HG02884 (cell line): ENCODE data around the gene NUP210L.
"Not testable (repeated sequence)": the region's sequence is repeated elsewhere in the genome, so short reads cannot be mapped to it uniquely, and the experiment has no call there.

Experiments
- ATAC-seq: cut with Tn5 transposase; IDR thresholded peaks from one replicate; pipeline ENCODE4 v1.9.1; 2021; ENCODE audit warnings: mild to moderate bottlenecking, moderate library complexity; ENCODE audit not compliant: unreplicated experiment

The NUP210L gene

GRCh38 chr1:154100141-154100540 is 54.7 kb downstream of the NUP210L start:
- ATAC-seq, result not testable (repeated sequence)

DNA sequence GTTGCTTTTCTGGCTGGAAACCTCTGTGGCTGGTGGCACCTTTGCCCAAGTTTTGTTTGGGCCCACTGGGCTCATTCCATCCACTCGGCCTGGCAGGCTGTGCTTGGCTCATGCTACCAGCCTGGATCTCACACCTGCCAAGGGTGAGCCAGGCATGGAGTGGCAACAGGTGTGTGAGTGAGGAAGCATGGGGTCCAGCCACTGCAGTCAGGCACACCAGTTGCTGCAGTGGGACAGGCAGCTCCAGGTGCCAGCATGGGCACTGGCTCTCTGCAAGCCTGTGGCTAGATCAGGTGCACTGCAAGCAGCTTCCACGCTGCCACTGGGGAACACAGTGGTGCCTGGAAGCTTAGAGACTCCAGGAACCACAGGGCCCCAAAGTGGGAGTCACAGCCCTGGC is 57.0 kb downstream of the NUP210L start:
- ATAC-seq, result no peak

- ATAC-seq, result no peak
Observed at GRCh38 chr1:154095456-154096060, 59.3 kb downstream of the NUP210L start.

- ATAC-seq, result no peak
Observed at GRCh38 chr1:154094411-154094810, 60.5 kb downstream of the NUP210L start.

- ATAC-seq, result no peak
Observed at GRCh38 chr1:154093699-154094098, 61.2 kb downstream of the NUP210L start.

DNA sequence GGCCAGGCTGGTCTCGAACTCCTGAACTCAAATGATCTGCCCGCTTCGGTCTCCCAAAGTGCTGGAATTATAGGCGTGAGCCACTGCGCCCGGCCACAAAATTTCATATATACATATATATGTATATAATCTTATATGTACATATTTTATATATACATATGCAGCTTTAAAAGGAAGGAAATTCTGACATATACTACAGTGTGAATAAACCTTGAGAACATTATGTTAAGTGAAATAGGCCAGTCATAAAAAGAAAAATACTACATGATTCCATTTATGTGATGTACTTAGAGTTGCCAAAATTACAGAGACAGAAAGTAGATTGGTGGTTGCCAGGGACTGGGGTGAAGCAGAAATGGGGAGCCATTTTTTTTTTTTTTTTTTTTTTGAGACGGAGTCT is 63.2 kb downstream of the NUP210L start:
- no peak for ATAC-seq

DNA sequence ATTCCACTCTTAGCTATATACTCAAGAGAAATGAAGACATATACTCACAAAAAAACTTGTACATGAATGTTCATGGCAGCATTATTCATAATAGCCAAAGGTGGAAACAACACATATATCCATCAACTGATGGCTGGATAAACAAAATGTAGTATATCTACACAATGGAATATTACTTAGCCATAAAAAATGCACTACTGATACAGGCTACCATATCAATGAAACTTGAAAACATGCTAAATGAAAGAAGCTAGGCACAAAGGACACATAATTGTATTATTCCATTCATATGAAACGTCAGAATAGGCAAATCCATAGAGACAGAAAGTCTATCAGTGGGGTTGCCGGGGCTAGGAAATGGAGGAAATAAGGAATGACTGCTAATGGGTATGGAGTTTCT is 67.3 kb downstream of the NUP210L start:
- no peak for ATAC-seq

DNA sequence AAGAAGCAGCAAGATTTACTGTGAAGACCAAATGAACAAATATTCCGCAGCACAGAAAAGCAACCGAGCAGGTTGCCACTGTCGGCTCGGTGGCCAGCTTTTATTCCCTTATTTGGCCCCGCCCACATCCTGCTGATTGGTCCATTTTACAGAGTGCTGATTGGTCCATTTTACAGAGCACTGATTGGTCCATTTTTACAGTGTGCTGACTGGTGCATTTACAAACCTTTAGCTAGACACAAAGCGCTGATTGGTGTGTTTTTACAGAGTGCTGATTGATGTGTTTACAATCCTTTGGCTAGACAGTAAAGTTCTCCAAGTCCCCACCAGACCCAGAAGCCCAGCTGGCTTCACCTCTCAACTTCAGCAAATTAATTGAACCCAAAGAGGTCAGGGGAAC is 71.8 kb downstream of the NUP210L start:
- ATAC-seq, result not testable (repeated sequence)

- no peak for ATAC-seq
Observed at GRCh38 chr1:154081386-154082126, 73.3 kb downstream of the NUP210L start.

GRCh38 chr1:154076413-154076812 is 78.5 kb downstream of the NUP210L start:
- ATAC-seq, result no peak

DNA sequence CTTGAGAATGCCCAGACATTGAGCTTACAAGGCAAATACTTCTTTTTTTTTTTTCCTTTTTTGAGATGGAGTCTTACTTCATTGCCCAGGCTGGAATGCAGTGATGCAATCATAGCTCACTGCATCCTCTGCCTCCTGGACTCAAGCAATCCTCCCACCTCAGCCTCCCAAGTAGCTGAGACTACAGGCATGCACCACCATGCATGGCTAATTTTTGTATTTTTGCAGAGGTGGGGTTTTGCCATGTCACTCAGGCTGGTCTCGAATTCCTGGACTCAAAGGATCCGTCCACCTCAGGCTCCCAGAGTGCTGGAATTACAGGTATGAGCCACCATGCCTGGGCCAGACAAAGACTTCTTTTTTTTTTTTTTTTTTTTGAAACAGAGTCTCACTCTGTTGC is 79.1 kb downstream of the NUP210L start:
- ATAC-seq, result no peak

GRCh38 chr1:154062309-154062708 is 92.6 kb downstream of the NUP210L start:
- ATAC-seq, result no peak

DNA sequence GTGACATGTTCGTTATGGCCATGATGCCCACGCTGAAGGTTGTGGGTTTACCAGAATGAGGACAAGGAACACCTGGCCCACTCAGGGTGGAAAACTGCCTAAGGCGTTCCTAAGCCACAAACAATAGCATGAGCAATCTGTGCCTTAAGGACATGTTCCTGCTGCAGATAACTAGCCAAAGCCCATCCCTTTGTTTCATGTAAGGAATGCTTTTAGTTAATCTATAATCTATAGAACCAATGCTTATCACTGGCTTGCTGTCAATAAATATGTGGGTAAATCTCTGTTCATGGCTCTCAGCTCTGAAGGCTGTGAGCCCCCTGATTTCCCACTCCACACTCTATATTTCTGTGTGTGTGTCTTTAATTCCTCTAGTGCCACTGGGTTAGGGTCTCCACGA is 107.4 kb downstream of the NUP210L start:
- ATAC-seq, result not testable (repeated sequence)

DNA sequence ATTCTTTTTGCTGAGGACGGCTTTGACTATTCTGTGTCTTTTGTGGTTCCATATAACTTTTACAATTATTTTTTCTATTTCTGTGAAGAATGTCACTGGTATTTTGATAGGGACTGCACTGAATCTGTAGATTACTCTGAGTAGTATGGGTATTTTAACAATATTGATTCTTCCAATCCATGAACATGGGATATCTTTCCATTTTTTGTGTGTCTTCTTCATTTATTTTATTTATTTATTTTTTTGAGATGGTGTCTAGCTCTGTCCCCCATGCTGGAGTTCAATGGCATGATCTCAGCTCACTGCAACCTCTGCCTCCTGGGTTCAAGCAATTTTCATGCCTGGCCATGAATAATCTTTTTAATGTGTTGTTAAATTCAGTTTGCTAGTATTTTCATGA is 121.2 kb downstream of the NUP210L start:
- not testable (repeated sequence) for ATAC-seq

DNA sequence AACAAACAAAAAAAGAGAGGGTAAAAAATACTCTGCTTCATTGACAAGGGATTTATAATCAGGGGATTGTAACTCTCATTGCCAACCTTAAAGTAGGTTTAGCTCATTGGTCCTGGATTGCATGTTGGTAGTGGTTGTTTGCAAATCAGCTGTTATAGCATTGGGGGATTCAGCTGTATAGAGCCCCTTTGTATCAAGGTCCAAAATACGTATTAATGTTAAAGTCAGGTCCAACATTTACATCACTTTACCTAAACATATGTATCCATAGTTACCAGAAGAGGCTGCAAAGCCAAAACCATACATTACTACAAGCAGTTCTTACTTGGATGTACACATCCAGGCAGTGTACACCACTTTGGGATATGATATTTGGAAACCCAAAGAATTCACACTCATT is 134.9 kb downstream of the NUP210L start:
- ATAC-seq, result no peak

- no peak for ATAC-seq
Observed at GRCh38 chr1:154019269-154019668, 135.6 kb downstream of the NUP210L start.

DNA sequence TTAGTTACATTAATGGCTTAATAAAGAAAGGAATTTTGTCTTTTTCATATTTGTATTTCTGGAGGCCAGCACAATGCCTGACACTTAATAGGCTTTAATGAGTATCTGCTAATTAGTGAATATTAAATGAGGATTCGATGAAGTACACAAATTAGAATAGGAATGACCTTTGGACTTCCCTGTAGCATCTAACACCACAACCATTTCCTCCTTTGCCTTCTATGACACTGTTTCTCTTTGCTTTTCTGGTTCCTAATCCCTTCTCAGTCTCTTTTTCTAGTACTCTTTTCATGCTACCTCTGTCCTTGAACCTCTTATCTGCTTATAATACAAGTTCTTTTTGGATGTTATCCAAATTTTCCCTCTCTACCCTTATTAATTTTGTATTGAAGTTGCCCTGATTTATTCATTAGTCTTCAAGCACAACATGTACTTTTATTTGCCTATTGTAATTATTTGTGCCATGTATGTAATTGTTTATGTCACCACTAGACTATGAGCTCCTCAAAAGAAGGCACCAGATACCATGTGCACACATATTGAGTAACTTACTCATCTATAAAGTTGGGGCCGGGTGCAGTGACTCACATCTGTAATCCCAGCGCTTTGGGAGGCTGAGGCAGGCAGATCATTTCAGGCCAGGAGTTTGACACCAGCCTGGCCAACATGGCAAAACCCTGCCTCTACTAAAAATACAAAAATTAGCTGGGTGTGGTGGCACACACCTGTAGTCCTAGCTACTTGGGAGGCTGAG is 140.5 kb downstream of the NUP210L start:
- no peak for ATAC-seq

GRCh38 chr1:154012543-154012942 is 142.3 kb downstream of the NUP210L start:
- not testable (repeated sequence) for ATAC-seq

DNA sequence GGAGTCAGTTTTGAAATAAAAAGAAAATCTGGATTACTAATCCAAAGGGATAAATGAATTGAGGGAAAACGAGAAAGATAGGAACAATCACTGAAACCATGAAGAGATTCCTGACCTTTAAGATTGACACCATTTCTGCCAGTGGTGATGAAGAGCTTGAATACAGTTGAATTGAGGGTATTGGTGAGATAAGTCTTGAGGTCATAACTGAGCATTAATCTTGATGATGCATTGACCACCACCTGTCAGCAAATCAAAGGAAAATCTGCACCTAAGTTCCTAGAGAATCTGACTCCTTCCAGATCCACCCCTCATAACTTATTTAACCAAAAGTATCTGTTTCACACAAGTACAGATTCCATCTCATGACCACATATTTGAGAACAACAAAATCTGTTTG is 142.7 kb downstream of the NUP210L start:
- ATAC-seq, result no peak

- ATAC-seq, result no peak
Observed at GRCh38 chr1:154006136-154006535, 148.7 kb downstream of the NUP210L start.

DNA sequence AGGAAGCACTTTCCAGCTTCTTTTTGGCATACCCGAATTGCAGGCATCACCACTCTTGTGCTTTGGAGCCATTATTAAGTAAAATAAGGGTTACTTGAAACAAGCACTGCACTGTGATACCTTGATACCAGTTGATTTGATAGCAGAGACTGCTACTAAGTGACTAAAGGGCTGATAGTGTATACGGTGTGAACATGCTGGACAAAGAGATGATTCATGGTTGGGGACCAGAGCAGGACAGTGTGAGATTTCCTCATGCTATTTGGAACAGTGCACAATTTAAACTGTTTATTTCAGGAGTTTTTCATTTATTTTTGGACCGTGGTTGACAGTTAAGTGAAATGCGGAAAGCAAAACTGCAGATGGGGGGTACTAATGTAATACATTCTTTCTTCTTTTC is 154.5 kb downstream of the NUP210L start:
- no peak for ATAC-seq

DNA sequence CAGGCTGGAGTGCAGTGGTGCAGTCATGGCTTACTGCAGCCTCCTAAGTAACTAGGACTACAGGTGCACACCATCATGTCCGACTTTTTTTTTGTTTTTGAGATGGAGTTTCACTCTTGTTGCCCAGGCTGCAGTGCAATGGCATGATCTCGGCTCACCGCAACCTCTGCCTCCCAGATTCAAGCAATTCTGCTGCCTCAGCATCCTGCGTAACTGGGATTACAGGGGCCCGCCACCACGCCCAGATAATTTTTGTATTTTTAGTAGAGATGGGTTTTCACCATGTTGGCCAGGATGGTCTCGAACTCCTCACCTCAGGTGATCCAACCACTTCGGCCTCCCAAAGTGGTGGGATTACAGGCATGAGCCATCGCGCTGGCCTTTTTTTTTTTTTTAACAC is 158.0 kb downstream of the NUP210L start:
- ATAC-seq, result not testable (repeated sequence)
